ENCODE data around the gene NRDC.

DNA sequence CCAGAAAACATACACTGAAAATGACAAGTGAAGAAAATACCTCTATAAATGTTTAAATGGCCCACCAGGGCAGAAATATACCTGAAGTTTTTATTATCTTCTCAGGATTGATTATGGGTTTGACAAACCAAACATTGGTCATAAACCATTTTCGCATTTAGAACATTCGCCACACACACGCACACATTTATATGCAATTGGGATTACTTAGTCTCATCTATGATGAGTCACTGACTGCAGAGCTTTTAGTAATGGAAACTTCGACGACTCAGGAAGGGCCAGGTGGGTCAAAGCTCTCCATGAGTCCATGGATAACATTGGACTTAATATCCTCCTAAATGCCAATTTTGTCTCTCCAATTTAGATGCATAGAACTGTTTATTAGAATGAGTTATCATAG, 16.9 kb downstream of the NRDC start:
- TF ChIP-seq, protein P1, sequence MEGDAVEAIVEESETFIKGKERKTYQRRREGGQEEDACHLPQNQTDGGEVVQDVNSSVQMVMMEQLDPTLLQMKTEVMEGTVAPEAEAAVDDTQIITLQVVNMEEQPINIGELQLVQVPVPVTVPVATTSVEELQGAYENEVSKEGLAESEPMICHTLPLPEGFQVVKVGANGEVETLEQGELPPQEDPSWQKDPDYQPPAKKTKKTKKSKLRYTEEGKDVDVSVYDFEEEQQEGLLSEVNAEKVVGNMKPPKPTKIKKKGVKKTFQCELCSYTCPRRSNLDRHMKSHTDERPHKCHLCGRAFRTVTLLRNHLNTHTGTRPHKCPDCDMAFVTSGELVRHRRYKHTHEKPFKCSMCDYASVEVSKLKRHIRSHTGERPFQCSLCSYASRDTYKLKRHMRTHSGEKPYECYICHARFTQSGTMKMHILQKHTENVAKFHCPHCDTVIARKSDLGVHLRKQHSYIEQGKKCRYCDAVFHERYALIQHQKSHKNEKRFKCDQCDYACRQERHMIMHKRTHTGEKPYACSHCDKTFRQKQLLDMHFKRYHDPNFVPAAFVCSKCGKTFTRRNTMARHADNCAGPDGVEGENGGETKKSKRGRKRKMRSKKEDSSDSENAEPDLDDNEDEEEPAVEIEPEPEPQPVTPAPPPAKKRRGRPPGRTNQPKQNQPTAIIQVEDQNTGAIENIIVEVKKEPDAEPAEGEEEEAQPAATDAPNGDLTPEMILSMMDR (IDR thresholded peaks at IDR 0.05): no peak
- TF ChIP-seq POLR2A (IDR thresholded peaks at IDR 0.05): no peak

All from sigmoid colon (tissue), 3 donors.